Keratinocyte (primary cell): ENCODE results near the gene SMG6. TPM values are rescaled to one million over a fixed set of nuclear protein-coding genes. Genes with fewer than 3 reads are reported as not detected.

ENCODE experiments used
- DNase-seq: peaks from one replicate; pipeline ENCODE4 v3.0.0-alpha.2; 2011; ENCODE audit warnings: low read depth, missing footprints, low spot score
- FAIRE-seq: peaks from 2 replicates; lab custom pipeline; 2011; peaks lifted over from hg19 to GRCh38; lab: Jason Lieb, UNC
- H2AFZ ChIP-seq: 2 replicates; pipeline ENCODE4 v1.6.0; 2012; ENCODE audit warnings: low read length, control low read depth, inconsistent platforms; ENCODE audit not compliant: control insufficient read depth
- H3K27ac ChIP-seq: 2 replicates; pipeline ENCODE4 v1.5.1; 2011; ENCODE audit warnings: low read length; ENCODE audit not compliant: control insufficient read depth, insufficient read depth
- H3K27me3 ChIP-seq: 3 replicates; pipeline ENCODE4 v1.6.0; 2011; ENCODE audit warnings: low read length; ENCODE audit not compliant: control insufficient read depth, insufficient read depth; ENCODE audit errors: extremely low read depth
- H3K36me3 ChIP-seq, 2 experiments: 2 replicates in 1 of 2; 3 replicates in 1 of 2; pipeline ENCODE4 v1.5.1; 2011; ENCODE audit warnings: low read length in 2 of 2, mild to moderate bottlenecking in 1 of 2; ENCODE audit not compliant: control insufficient read depth in 2 of 2, insufficient read depth in 2 of 2; ENCODE audit errors: extremely low read depth in 1 of 2
- H3K4me1 ChIP-seq: 3 replicates; pipeline ENCODE4 v1.5.1; 2011; ENCODE audit warnings: low read length; ENCODE audit not compliant: control insufficient read depth, insufficient read depth; ENCODE audit errors: extremely low read depth
- H3K4me2 ChIP-seq: 3 replicates; pipeline ENCODE4 v1.6.0; 2011; ENCODE audit warnings: low read depth, low read length; ENCODE audit not compliant: control insufficient read depth, insufficient read depth; ENCODE audit errors: extremely low read depth
- H3K4me3 ChIP-seq, 3 experiments: fragments of 200-600 bp in 1 of 3; sonication (generic) in 1 of 3; 2 replicates in 2 of 3; 3 replicates in 1 of 3; pipeline ENCODE4 v1.5.1; 2011 to 2016; ENCODE audit warnings: low read length in 3 of 3, mild to moderate bottlenecking in 3 of 3, control low read depth in 2 of 3, inconsistent platforms in 1 of 3, low read depth in 1 of 3, mixed read lengths in 1 of 3, mixed run types in 1 of 3, moderate library complexity in 1 of 3; ENCODE audit not compliant: control insufficient read depth in 2 of 3, insufficient read depth in 2 of 3; ENCODE audit errors: extremely low read depth in 1 of 3
- H3K79me2 ChIP-seq: 2 replicates; pipeline ENCODE4 v1.6.0; 2012; ENCODE audit warnings: low read length; ENCODE audit not compliant: control insufficient read depth, insufficient read depth
- H3K9ac ChIP-seq: 3 replicates; pipeline ENCODE4 v1.6.0; 2011; ENCODE audit warnings: low read length; ENCODE audit not compliant: control insufficient read depth, insufficient read depth; ENCODE audit errors: extremely low read depth
- H3K9me1 ChIP-seq: 3 replicates; pipeline ENCODE4 v1.6.0; 2011; ENCODE audit warnings: low read length; ENCODE audit not compliant: control insufficient read depth, insufficient read depth; ENCODE audit errors: extremely low read depth
- H3K9me3 ChIP-seq: 2 replicates; pipeline ENCODE4 v1.5.1; 2012; ENCODE audit warnings: low read depth, low read length; ENCODE audit not compliant: control insufficient read depth
- H4K20me1 ChIP-seq: 3 replicates; pipeline ENCODE4 v1.6.0; 2011; ENCODE audit warnings: low read length; ENCODE audit not compliant: control insufficient read depth, insufficient read depth; ENCODE audit errors: extremely low read depth
- CTCF ChIP-seq, 3 experiments: IDR thresholded peaks in 1 of 3; conservative IDR thresholded peaks in 1 of 3; optimal IDR thresholded peaks in 1 of 3; 2 replicates in 2 of 3; 3 replicates in 1 of 3; pipeline versions ENCODE3 to v1.5.1; 2011; ENCODE audit warnings: low read length in 3 of 3, mild to moderate bottlenecking in 3 of 3, moderate library complexity in 2 of 3, control low read depth in 1 of 3, inconsistent platforms in 1 of 3; ENCODE audit not compliant: insufficient read depth in 2 of 3; ENCODE audit errors: extremely low read depth in 1 of 3
- EZH2 ChIP-seq: IDR thresholded peaks from one replicate; pipeline ENCODE4 v1.6.1; 2012; ENCODE audit warnings: inconsistent platforms, mild to moderate bottlenecking, low read length, moderate library complexity
- dilution Hi-C: fragments of 300-500 bp; cut with MboI; formaldehyde crosslinking; loops from one replicate; pipeline ENCODE4 v1.7.0; 2020; ENCODE audit warnings: low sequenced_read_pairs; ENCODE audit not compliant: extremely low pct_ligation_motif_present
- polyA plus RNA-seq, 5 experiments: library from polyadenylated mRNA; depleted of rRNA in 3 of 5; stranded (reverse) in 3 of 5; stranded (forward) in 1 of 5; unstranded in 1 of 5; fragments of >200 nt; gene quantifications; 1 replicate in 1 of 5; 2 replicates in 3 of 5; 3 replicates in 1 of 5; pipeline versions ENCODE4 v1.2.1 to v1.2.3, GENCODE V29; 2011 to 2012; ENCODE audit warnings: missing spikeins in 2 of 5, low read depth in 1 of 5, low replicate concordance in 1 of 5

SMG6 gene
- polyA plus RNA-seq, 1 donor (not counting 4 experiments of a cell fraction or from before 2014, with no cell fraction given): 3.6 TPM

- Histone ChIP-seq H2AFZ (no peak overlapping the region), H3K4me3 (no peak overlapping the region), H3K9me1 (peaks cover 3% of the 10 kb centered on the region), H3K27ac (no peak overlapping the region), H3K79me2 (no peaks in the 10 kb centered on the region), H3K9me3 (no peaks in the 10 kb centered on the region), H4K20me1 (no peaks in the 10 kb centered on the region), H3K9ac (no peak overlapping the region), H3K27me3 (no peaks in the 10 kb centered on the region), H3K4me2 (no peak overlapping the region), H3K4me1 (peaks cover 6% of the 10 kb centered on the region), H3K36me3 (peaks cover 3 to 16% of the 10 kb centered on the region in 2 experiments)
- FAIRE-seq (no peak), DNase-seq (no peak)
- TF ChIP-seq EZH2 (no peak), CTCF (optimal IDR thresholded peaks at IDR 0.05 in 1 of 3, IDR thresholded peaks at IDR 0.05 in 1 of 3, conservative IDR thresholded peaks at IDR 0.05 in 1 of 3; ENCODE audit: extremely low read depth in 1 of 3, insufficient read depth in 2 of 3, low read length in 3 of 3) (no peak)
- dilution Hi-C loops: no loop called here
Measured at GRCh38 chr17:2233441-2233947, 70.1 kb downstream of the SMG6 start.

- peaks cover 12% of the 10 kb centered on the region for H3K4me1 ChIP-seq
- no peak overlapping the region for H3K4me3 ChIP-seq
- no peaks in the 10 kb centered on the region for H3K9me3 ChIP-seq
- H3K27me3 ChIP-seq: no peaks in the 10 kb centered on the region
- H3K9me1 ChIP-seq: peaks cover 3% of the 10 kb centered on the region
- H3K4me2 ChIP-seq: no peak overlapping the region
- H3K27ac ChIP-seq: no peak overlapping the region
- no peak overlapping the region for H2AFZ ChIP-seq
- DNase-seq: no peak
- no peak for TF ChIP-seq CTCF (optimal IDR thresholded peaks at IDR 0.05 in 1 of 3, IDR thresholded peaks at IDR 0.05 in 1 of 3, conservative IDR thresholded peaks at IDR 0.05 in 1 of 3; ENCODE audit: extremely low read depth in 1 of 3, insufficient read depth in 2 of 3, low read length in 3 of 3)
- TF ChIP-seq EZH2: no peak
- H3K9ac ChIP-seq: no peak overlapping the region
- dilution Hi-C loops: no loop called here
- H4K20me1 ChIP-seq: no peaks in the 10 kb centered on the region
- no peaks in the 10 kb centered on the region for H3K79me2 ChIP-seq
- H3K36me3 ChIP-seq: peaks cover 0 to 15% of the 10 kb centered on the region in 2 experiments
- FAIRE-seq: no peak
Measured at GRCh38 chr17:2232244-2232638, 71.3 kb downstream of the SMG6 start.
